Tibial nerve (tissue), 4 donors: Measurements from ENCODE around the gene ZNRD2. TPM values are rescaled to one million over a fixed set of nuclear protein-coding genes. Genes with fewer than 3 reads are reported as not detected.

ENCODE experiments used
- DNase-seq, 2 donors: peaks; one replicate each; pipeline ENCODE4 v3.0.0-alpha.2; 2019; ENCODE audit warnings: low spot score in 2 of 2
- H3K27ac ChIP-seq, 4 donors: fragments of 200-600 bp; sonication (generic) in 3 of 4; one replicate each; pipeline ENCODE4 v1.5.1; 2017 to 2019; ENCODE audit warnings: mild to moderate bottlenecking in 1 of 4
- H3K27me3 ChIP-seq, 2 donors: fragments of 200-600 bp; sonication (generic) in 1 of 2; one replicate each; pipeline versions ENCODE4 v1.5.1 to v1.6.0; 2017 to 2019
- H3K36me3 ChIP-seq, 3 donors: fragments of 200-600 bp; sonication (generic); one replicate each; pipeline ENCODE4 v1.5.1; 2018 to 2019
- H3K4me1 ChIP-seq, 4 donors: fragments of 200-600 bp; sonication (generic) in 3 of 4; one replicate each; pipeline ENCODE4 v1.5.1; 2017 to 2019
- H3K4me3 ChIP-seq, 4 donors: fragments of 200-600 bp; sonication (generic) in 3 of 4; one replicate each; pipeline ENCODE4 v1.5.1; 2017 to 2019; ENCODE audit warnings: mild to moderate bottlenecking in 1 of 4, moderate library complexity in 1 of 4
- H3K9me3 ChIP-seq, 4 donors: fragments of 200-600 bp; sonication (generic) in 3 of 4; one replicate each; pipeline ENCODE4 v1.5.1; 2017 to 2019
- EP300 ChIP-seq, 2 donors: sonication (generic); formaldehyde crosslinking; IDR thresholded peaks; one replicate each; pipeline ENCODE4 v1.6.1; 2017; ENCODE audit warnings: antibody characterized with exemption in 2 of 2, mild to moderate bottlenecking in 1 of 2
- POLR2A ChIP-seq, 2 donors: fragments of 450-650 bp; IDR thresholded peaks; one replicate each; pipeline ENCODE4 v1.6.1; 2017; ENCODE audit warnings: antibody characterized with exemption in 2 of 2, mild to moderate bottlenecking in 2 of 2, moderate library complexity in 2 of 2
- WGBS, 2 donors: methylation state at CpG; one replicate each; pipeline ENCODE4 v1.1.5; 2018; 5-methylcytosine and 5-hydroxymethylcytosine counted together
- total RNA-seq, 4 donors: library from RNA; depleted of rRNA; stranded (reverse); fragments of >200 nt; gene quantifications; one replicate each; pipeline ENCODE4 v1.1.0, GENCODE V29; 2016
- TF ChIP-seq, protein P1 (sequence below), 5 experiments: fragments of 200-600 bp in 3 of 5; fragments of 450-650 bp in 2 of 5; sonication (generic) in 3 of 5; IDR thresholded peaks; one replicate each; pipeline ENCODE4 v1.5.1; 2016 to 2019; ENCODE audit warnings: antibody characterized with exemption in 5 of 5, mild to moderate bottlenecking in 3 of 5, moderate library complexity in 2 of 5

ZNRD2 gene
- total RNA-seq, 4 donors from 2014 or later: 49.6 to 70.8 (median 56.5) TPM

DNA sequence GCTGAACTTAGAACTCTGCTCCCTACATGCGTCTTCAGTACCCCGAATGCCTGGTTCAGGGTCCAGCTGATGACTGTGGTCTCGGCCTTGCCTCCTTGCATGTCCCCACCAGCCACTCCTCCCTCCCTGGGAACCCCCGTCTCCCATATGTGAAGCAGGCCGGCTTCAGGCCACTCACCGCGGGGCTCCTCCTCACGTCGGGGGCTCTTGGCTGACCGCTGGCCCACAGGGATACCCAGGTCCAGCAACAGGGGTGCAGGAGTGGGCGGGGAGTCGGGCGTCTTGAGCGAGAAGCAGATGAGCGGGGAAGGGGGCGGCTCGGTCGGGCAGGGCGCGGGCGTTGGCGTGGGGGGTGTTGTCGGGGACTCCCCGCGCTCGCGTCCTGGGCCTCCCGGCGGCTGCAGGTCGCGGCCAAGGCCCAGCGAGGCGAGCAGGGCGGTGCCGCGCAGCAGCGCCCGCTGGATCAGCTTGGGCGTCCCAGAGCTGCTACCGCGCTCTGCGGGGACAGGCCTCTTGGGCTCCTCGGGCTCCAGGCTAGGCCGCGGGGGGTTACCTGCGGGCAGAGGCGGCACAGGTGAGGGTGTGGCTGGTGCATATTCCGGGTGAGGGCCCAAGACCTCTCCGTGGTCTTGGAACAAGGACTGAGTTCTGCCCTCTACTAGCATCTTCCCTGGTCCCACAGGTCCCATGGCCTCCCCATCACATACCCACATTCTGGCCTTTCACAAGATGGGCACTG is 29.1 kb downstream of the ZNRD2 start:
- peak overlapping the region in 1 of 4 donors; percentile 16 for H3K27ac ChIP-seq
- peaks cover 7 to 79% (median 20%) of the 10 kb centered on the region in 3 donors for H3K36me3 ChIP-seq
- TF ChIP-seq EP300 (IDR thresholded peaks at IDR 0.05) (no peak), POLR2A (IDR thresholded peaks at IDR 0.05) (no peak)
- TF ChIP-seq, protein P1, sequence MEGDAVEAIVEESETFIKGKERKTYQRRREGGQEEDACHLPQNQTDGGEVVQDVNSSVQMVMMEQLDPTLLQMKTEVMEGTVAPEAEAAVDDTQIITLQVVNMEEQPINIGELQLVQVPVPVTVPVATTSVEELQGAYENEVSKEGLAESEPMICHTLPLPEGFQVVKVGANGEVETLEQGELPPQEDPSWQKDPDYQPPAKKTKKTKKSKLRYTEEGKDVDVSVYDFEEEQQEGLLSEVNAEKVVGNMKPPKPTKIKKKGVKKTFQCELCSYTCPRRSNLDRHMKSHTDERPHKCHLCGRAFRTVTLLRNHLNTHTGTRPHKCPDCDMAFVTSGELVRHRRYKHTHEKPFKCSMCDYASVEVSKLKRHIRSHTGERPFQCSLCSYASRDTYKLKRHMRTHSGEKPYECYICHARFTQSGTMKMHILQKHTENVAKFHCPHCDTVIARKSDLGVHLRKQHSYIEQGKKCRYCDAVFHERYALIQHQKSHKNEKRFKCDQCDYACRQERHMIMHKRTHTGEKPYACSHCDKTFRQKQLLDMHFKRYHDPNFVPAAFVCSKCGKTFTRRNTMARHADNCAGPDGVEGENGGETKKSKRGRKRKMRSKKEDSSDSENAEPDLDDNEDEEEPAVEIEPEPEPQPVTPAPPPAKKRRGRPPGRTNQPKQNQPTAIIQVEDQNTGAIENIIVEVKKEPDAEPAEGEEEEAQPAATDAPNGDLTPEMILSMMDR (IDR thresholded peaks at IDR 0.05): no peak
- no peak for DNase-seq
- 80 to 84% methylated on average over 41 to 43 of the region's 49 CpGs for WGBS, 2 donors
- H3K27me3 ChIP-seq: no peaks in the 10 kb centered on the region
- no peaks in the 10 kb centered on the region for H3K9me3 ChIP-seq
- H3K4me1 ChIP-seq: peaks cover 0 to 16% (median 4%) of the 10 kb centered on the region in 4 donors
- no peak overlapping the region for H3K4me3 ChIP-seq

DNA sequence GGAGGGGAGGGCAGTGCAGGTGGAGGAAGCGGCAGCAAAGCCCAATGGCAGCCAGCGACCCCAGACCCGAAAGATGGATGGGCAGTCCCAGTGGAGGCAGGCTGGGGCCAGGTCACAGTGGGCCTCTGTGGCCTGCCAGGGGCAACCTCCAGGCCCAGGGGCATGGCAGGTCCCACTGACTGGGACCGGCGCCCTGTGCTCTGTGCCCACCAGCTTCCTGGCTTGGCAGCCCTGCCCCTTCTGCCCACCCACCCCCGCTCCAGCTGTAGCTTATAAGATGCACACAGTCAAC is 29.6 kb downstream of the ZNRD2 start:
- Histone ChIP-seq H3K36me3 (peaks cover 7 to 84% (median 25%) of the 10 kb centered on the region in 3 donors), H3K27ac (no peak overlapping the region), H3K4me1 (peaks cover 0 to 11% (median 4%) of the 10 kb centered on the region in 4 donors), H3K27me3 (no peaks in the 10 kb centered on the region), H3K4me3 (no peak overlapping the region), H3K9me3 (no peaks in the 10 kb centered on the region)
- DNase-seq: no peak
- TF ChIP-seq POLR2A (IDR thresholded peaks at IDR 0.05) (no peak), EP300 (IDR thresholded peaks at IDR 0.05) (no peak)
- TF ChIP-seq, protein P1 (IDR thresholded peaks at IDR 0.05): no peak
- 92 to 100% methylated on average over 3 of the region's 6 CpGs for WGBS, 2 donors

DNA sequence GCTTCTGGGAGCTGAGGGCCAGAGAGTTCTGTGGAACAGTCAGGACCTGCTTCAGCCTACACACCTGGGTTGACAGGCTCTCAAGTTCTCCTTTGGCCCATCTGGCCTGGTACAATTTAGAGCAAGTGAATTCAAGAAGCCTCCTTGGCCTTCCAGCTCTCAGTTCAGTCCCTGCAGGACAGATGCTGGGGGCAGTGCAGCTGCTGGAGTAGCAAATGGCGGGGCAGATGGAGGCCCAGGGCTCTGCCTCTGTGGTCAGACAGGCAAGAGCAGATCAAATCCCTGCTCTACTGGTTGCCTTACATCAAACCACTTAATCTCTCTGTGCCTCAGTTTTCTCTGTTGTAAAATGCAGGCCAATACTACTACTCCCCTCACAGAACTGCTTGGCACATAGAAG is 34.0 kb downstream of the ZNRD2 start:
- Histone ChIP-seq H3K4me1 (peaks cover 0 to 32% (median 14%) of the 10 kb centered on the region in 4 donors), H3K27me3 (no peaks in the 10 kb centered on the region), H3K9me3 (no peaks in the 10 kb centered on the region), H3K27ac (peak overlapping the region in 1 of 4 donors; percentile 96), H3K4me3 (no peak overlapping the region), H3K36me3 (peaks cover 8 to 89% (median 26%) of the 10 kb centered on the region in 3 donors)
- no peak for DNase-seq
- TF ChIP-seq POLR2A (IDR thresholded peaks at IDR 0.05): no peak
- no peak for TF ChIP-seq EP300 (IDR thresholded peaks at IDR 0.05)
- TF ChIP-seq, protein P1 (IDR thresholded peaks at IDR 0.05): no peak
- WGBS, 2 donors: 100% methylated on average over 1 of the region's 1 CpG

DNA sequence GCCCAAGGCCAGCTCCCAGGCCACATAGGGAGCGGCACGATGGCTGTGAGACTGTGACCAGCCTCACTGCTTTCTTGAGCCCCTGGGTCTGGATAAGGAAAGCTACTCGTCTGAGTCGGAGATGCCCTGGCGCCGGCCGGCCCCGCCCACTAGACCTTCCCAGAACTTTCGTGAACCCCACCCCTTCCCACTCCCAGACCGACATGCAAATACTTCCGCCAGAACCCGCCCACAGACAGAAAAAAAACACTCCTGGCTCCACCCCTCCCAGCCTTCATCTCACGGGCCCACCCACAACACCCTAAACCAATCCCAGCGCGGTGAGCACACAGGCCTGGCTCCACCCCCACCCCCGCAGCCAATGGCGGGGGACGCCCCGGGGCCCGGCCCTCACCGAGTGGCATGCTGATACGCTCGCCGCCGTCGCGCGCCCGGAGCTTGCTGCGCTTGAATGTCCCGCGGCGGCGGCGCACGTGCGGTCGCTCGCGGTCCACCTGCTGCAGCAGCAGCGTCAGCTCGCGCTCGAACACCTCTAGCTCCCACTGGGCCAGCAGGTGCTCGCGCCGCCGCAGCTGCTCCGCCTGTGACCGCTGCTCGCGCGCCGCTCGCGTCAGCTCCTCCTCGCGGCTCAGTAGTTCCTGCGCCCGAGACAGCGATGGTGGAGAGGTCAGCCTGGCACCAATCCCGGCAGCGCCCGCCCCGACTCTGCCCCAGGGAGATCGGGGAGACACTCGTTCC is 36.8 kb downstream of the ZNRD2 start:
- TF ChIP-seq EP300 (IDR thresholded peaks at IDR 0.05) (peak; percentile 65 to 72), POLR2A (IDR thresholded peaks at IDR 0.05) (peak in 1 of 2 donors; percentile 49)
- TF ChIP-seq, protein P1 (IDR thresholded peaks at IDR 0.05): peak in 1 of 5 experiments; percentile 34

More for the DNA sequence above, 36.8 kb downstream of the ZNRD2 start:
- Histone ChIP-seq H3K4me3 (peak overlapping the region in 3 of 4 donors; percentile 20 to 47 (median 24)), H3K27ac (peak overlapping the region; percentile 69 to 96 (median 84)), H3K9me3 (no peaks in the 10 kb centered on the region), H3K36me3 (peaks cover 8 to 76% (median 21%) of the 10 kb centered on the region in 3 donors), H3K4me1 (peaks cover 0 to 60% (median 40%) of the 10 kb centered on the region in 4 donors), H3K27me3 (no peaks in the 10 kb centered on the region)
- DNase-seq: peak; percentile 92 to 93
- 22 to 47% methylated on average over 56 to 57 of the region's 67 CpGs for WGBS, 2 donors
